ENCODE measurements around the gene OR2T27. TPM values are rescaled to one million over a fixed set of nuclear protein-coding genes. Genes with fewer than 3 reads are reported as not detected.

The OR2T27 gene
- total RNA-seq, 1 donor from 2014 or later = not detected

DNA sequence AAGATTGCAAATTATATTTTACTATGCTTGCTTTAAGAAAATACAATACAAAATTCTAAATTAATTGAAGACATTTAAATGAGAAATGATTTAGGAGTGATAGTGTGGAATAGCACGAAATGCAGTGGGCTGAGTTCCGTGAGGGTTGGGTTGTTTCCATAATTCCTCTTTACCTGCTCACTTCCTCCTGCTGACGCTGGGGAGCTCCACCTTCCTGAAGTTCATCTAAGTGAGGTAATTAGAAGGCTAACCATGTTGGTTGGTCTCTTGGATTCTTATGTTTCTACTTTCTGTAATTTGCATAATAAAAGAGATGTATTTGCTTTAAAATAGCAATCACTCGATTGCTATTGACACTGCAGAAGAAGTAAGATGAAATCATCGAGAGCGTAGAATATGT is 42.6 kb upstream of the OR2T27 start:
- Histone ChIP-seq H3K4me1 (no peaks in the 10 kb centered on the region), H3K9me3 (no peaks in the 10 kb centered on the region), H3K36me3 (no peaks in the 10 kb centered on the region), H3K27me3 (no peaks in the 10 kb centered on the region), H3K4me3 (no peak overlapping the region), H3K27ac (no peak overlapping the region)
- DNase-seq (ENCODE audit: extremely low spot score in 2 of 2) = no peak
- TF ChIP-seq POLR2AphosphoS5 (IDR thresholded peaks at IDR 0.05; ENCODE audit: insufficient read depth in 1 of 2, low read depth in 1 of 2) = no peak
- TF ChIP-seq, protein P1, sequence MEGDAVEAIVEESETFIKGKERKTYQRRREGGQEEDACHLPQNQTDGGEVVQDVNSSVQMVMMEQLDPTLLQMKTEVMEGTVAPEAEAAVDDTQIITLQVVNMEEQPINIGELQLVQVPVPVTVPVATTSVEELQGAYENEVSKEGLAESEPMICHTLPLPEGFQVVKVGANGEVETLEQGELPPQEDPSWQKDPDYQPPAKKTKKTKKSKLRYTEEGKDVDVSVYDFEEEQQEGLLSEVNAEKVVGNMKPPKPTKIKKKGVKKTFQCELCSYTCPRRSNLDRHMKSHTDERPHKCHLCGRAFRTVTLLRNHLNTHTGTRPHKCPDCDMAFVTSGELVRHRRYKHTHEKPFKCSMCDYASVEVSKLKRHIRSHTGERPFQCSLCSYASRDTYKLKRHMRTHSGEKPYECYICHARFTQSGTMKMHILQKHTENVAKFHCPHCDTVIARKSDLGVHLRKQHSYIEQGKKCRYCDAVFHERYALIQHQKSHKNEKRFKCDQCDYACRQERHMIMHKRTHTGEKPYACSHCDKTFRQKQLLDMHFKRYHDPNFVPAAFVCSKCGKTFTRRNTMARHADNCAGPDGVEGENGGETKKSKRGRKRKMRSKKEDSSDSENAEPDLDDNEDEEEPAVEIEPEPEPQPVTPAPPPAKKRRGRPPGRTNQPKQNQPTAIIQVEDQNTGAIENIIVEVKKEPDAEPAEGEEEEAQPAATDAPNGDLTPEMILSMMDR (IDR thresholded peaks at IDR 0.05) = no peak
- no peak for TF ChIP-seq POLR2A (IDR thresholded peaks at IDR 0.05)
- intact Hi-C loops (cut with DNase I) = no loop called here

GRCh38 chr1:248696774-248697173 is 41.4 kb upstream of the OR2T27 start:
- H3K9me3 ChIP-seq = no peaks in the 10 kb centered on the region
- no peaks in the 10 kb centered on the region for H3K4me1 ChIP-seq
- H3K4me3 ChIP-seq = no peak overlapping the region
- no peak overlapping the region for H3K27ac ChIP-seq
- H3K27me3 ChIP-seq = no peaks in the 10 kb centered on the region
- no peaks in the 10 kb centered on the region for H3K36me3 ChIP-seq
- no peak for DNase-seq (ENCODE audit: extremely low spot score in 2 of 2)
- intact Hi-C loops (cut with DNase I) = no loop called here
- TF ChIP-seq POLR2A (IDR thresholded peaks at IDR 0.05) = no peak
- TF ChIP-seq, protein P1 (IDR thresholded peaks at IDR 0.05) = no peak
- no peak for TF ChIP-seq POLR2AphosphoS5 (IDR thresholded peaks at IDR 0.05; ENCODE audit: insufficient read depth in 1 of 2, low read depth in 1 of 2)

- no peak for DNase-seq (ENCODE audit: extremely low spot score in 2 of 2)
These were observed 40.9 kb upstream of the OR2T27 start for GRCh38 chr1:248696261-248696660.

DNA sequence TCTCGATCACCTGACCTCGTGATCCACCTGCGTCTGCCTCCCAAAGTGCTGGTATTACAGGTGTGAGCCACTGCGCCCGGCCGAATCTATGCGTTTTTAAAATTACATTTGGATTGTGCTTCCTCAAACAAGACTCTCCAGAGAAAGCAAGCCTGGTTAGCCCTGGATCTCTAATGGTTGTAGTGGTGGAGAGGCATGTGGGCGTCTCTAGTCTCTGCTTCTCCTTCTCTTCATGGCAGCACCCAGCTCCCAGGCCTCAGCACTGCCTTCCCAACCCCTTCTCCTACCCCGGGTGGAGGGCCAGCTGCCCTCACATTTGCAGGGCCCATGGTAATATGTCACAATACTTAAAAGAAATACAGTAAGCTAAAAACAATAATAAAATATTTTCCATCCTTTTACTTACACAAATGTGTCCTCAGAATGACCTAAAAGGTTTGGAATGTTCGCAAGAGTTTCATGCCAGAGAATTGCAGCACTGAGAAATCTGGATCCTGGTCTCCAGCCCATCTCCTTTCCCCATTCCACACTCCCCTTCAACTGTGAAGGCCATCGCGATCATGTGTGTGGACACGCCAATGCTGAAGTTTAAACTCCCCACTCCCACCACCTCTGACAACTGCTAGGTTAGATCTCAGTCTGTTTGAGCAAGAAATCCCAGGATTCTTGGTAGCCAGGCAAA is 40.3 kb upstream of the OR2T27 start:
- TF ChIP-seq POLR2AphosphoS5 (IDR thresholded peaks at IDR 0.05; ENCODE audit: insufficient read depth in 1 of 2, low read depth in 1 of 2) = no peak
- TF ChIP-seq, protein P1 (IDR thresholded peaks at IDR 0.05) = no peak
- no peak for TF ChIP-seq POLR2A (IDR thresholded peaks at IDR 0.05)
- no peak for DNase-seq (ENCODE audit: extremely low spot score in 2 of 2)
- intact Hi-C loops (cut with DNase I) = no loop called here
- H3K36me3 ChIP-seq = no peaks in the 10 kb centered on the region
- no peak overlapping the region for H3K27ac ChIP-seq
- H3K9me3 ChIP-seq = no peaks in the 10 kb centered on the region
- no peaks in the 10 kb centered on the region for H3K27me3 ChIP-seq
- no peak overlapping the region for H3K4me3 ChIP-seq
- no peaks in the 10 kb centered on the region for H3K4me1 ChIP-seq

More at GRCh38 chr1:248696261-248696660, 40.9 kb upstream of the OR2T27 start:
- Histone ChIP-seq H3K4me1 (no peaks in the 10 kb centered on the region), H3K4me3 (no peak overlapping the region), H3K9me3 (no peaks in the 10 kb centered on the region), H3K36me3 (no peaks in the 10 kb centered on the region), H3K27ac (no peak overlapping the region), H3K27me3 (no peaks in the 10 kb centered on the region)
- TF ChIP-seq POLR2AphosphoS5 (IDR thresholded peaks at IDR 0.05; ENCODE audit: insufficient read depth in 1 of 2, low read depth in 1 of 2) (no peak), POLR2A (IDR thresholded peaks at IDR 0.05) (no peak)
- TF ChIP-seq, protein P1 (IDR thresholded peaks at IDR 0.05) = no peak
- intact Hi-C loops (cut with DNase I) = no loop called here

DNA sequence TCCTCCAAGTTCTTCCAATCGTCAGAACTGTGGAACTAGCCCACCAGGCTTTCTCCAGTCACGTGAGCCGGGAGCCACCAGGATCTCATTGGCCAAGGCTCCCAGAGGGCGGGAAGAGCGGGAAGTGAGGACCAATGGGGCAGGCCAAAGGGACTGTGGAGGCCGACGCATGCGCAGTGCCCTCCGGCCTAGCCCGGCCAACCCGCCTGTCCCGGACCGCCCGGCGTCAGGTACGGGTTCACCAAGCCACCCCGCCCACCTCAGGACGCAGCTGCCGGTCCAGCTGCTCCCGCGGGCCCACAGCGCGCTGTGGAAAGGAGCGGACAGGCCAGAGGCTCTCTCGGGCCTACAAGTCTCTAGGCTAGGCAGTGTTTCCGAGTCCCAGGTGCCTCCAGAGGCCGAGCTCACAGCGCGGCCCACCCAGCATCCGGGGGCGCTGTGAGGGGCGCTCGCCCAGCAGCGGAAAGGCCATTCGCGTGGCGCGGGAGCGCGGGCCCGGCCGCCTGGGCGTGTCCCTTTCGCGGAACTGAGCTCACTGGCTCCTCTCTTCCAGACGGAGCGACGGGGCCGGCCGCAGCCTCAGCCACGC is 36.3 kb upstream of the OR2T27 start:
- H3K36me3 ChIP-seq = no peaks in the 10 kb centered on the region
- no peak for TF ChIP-seq POLR2AphosphoS5 (IDR thresholded peaks at IDR 0.05; ENCODE audit: insufficient read depth in 1 of 2, low read depth in 1 of 2)
- TF ChIP-seq, protein P1 (IDR thresholded peaks at IDR 0.05) = no peak
- no peak for TF ChIP-seq POLR2A (IDR thresholded peaks at IDR 0.05)
- H3K4me1 ChIP-seq = no peaks in the 10 kb centered on the region
- H3K27me3 ChIP-seq = no peaks in the 10 kb centered on the region
- intact Hi-C loops (cut with DNase I) = no loop called here
- no peak overlapping the region for H3K4me3 ChIP-seq
- no peaks in the 10 kb centered on the region for H3K9me3 ChIP-seq
- H3K27ac ChIP-seq = no peak overlapping the region
- DNase-seq (ENCODE audit: extremely low spot score in 2 of 2) = no peak

All from vagina (tissue), 2 donors.